Astrocyte of the cerebellum (primary cell): ENCODE measurements around the gene MFSD2B.

Experiments used
- DNase-seq: peaks from one replicate; pipeline ENCODE4 v3.0.0-alpha.2; 2011; ENCODE audit warnings: low read depth
- H3K4me3 ChIP-seq: 2 replicates; pipeline ENCODE4 v1.5.1; 2011; ENCODE audit warnings: mild to moderate bottlenecking, low read depth, low read length, moderate library complexity
- CTCF ChIP-seq: IDR thresholded peaks from 2 replicates; pipeline ENCODE4 v1.5.1; 2012; ENCODE audit warnings: low read length, low read depth, moderate library complexity, mild to moderate bottlenecking; ENCODE audit errors: missing control alignments
- in situ Hi-C: cut with HindIII; loops from 2 replicates; pipeline ENCODE4 v1.10.0; 2017; ENCODE audit warnings: low sequenced_read_pairs

The MFSD2B gene

GRCh38 chr2:24018241-24018640, 8.4 kb downstream of the MFSD2B start:
- H3K4me3 ChIP-seq: no peak overlapping the region
- in situ Hi-C loops: no loop called here
- no peak for DNase-seq
- no peak for TF ChIP-seq CTCF

- in situ Hi-C loops: no loop called here
- H3K4me3 ChIP-seq: no peak overlapping the region
- DNase-seq: no peak
- no peak for TF ChIP-seq CTCF
Measured at GRCh38 chr2:24019729-24020128, 9.8 kb downstream of the MFSD2B start.

- in situ Hi-C loops: no loop called here
- H3K4me3 ChIP-seq: no peak overlapping the region
- no peak for TF ChIP-seq CTCF
- DNase-seq: no peak
Measured at GRCh38 chr2:24020244-24020643, 10.4 kb downstream of the MFSD2B start.

- TF ChIP-seq CTCF: peak; percentile 17
- H3K4me3 ChIP-seq: no peak overlapping the region
- no peak for DNase-seq
- in situ Hi-C loops: no loop called here
Measured at GRCh38 chr2:24021122-24021998, 11.5 kb downstream of the MFSD2B start.

GRCh38 chr2:24022324-24022974, 12.6 kb downstream of the MFSD2B start:
- no peak overlapping the region for H3K4me3 ChIP-seq
- in situ Hi-C loops: no loop called here
- no peak for DNase-seq
- no peak for TF ChIP-seq CTCF

- in situ Hi-C loops: no loop called here
- no peak overlapping the region for H3K4me3 ChIP-seq
- DNase-seq: no peak
- TF ChIP-seq CTCF: no peak
Measured at GRCh38 chr2:24022975-24023575, 13.2 kb downstream of the MFSD2B start.
